ENCODE measurements around the gene SLC25A30. TPM values are rescaled to one million over a fixed set of nuclear protein-coding genes. Genes with fewer than 3 reads are reported as not detected.

Gene SLC25A30
- total and polyA plus RNA-seq, 9 of the 15 experiments (the other 6 are each of a cell fraction or from before 2014, with no cell fraction given), result 1.1 to 11.1 (median 5.6) TPM

DNA sequence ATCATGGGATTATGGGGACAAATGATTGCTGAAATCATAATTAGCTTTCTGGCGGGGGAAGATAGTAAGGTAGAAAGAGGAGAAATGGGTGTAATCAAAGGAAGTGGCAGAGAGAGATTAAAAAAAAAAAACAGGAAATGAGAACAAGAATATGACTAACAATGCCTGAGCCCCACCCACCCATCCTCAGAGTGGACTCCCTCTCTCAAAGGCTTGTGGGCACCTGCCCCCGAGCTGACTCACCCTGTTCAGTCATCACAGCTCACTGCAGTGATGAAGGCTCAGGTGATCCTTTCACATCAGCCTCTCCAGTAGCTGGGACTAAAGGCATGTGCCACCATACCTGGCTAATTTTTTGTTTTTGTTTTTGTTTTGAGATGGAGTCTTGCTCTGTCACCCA lies 50.8 kb downstream of the SLC25A30 start:
- H3K27ac ChIP-seq (ENCODE audit: extremely low read depth, low read depth, low read length), result no peak overlapping the region
- peaks cover 9 to 13% of the 10 kb centered on the region in 2 experiments; a peak in 4 of 5 replicates for H3K4me1 ChIP-seq (replicated peaks in 1 of 2; ENCODE audit: control insufficient read depth in 2 of 2, insufficient read depth in 2 of 2, low read length in 2 of 2)
- no peak overlapping the region for H3K9ac ChIP-seq (ENCODE audit: insufficient read depth in 1 of 2, low read depth in 2 of 2, low read length in 2 of 2)
- ChIA-PET POLR2A (interaction anchor here (1.2 kb wide), 1 partner anchor 26 kb away, joined by 3 read pairs; the partner anchor contains the start of gene TPT1), CTCF (ENCODE audit: low intra/inter-chr PET ratio) (no interaction called here)
- in situ Hi-C loops (cut with MboI) (loop anchor here (25.0 kb wide), 1 partner anchor 345 kb away; the partner anchor contains the start of gene CBY2), intact Hi-C loops (cut with micrococcal nuclease) (no loop called here)
- FAIRE-seq (peak; percentile 78), DNase-seq (ENCODE audit: extremely low read depth in 1 of 4, low spot score in 3 of 4) (peak; percentile 48 to 80 (median 60)), ATAC-seq (peak; percentile 69)
- no TSS peak for BruUV-seq (replicated peaks)
- H3K79me2 ChIP-seq (ENCODE audit: control insufficient read depth, insufficient read depth, low read length), result no peaks in the 10 kb centered on the region
- 0% methylated on average over 1 of the region's 2 CpGs for WGBS (ENCODE audit: insufficient coverage, low coverage, missing lambda C conversion rate)
- no peaks in the 10 kb centered on the region for H3K9me1 ChIP-seq (ENCODE audit: control insufficient read depth, insufficient read depth, low read length)
- no peak overlapping the region for H2AFZ ChIP-seq (ENCODE audit: low read depth, low read length)
- H3K9me3 ChIP-seq (replicated peaks; ENCODE audit: control insufficient read depth, insufficient read depth, low read depth, low read length), result no peaks in the 10 kb centered on the region
- no peak overlapping the region for H3K4me2 ChIP-seq (ENCODE audit: insufficient read depth, low read length)
- H3K27me3 ChIP-seq (ENCODE audit: control insufficient read depth in 2 of 2, insufficient read depth in 2 of 2, low read length in 2 of 2), result no peaks in the 10 kb centered on the region
- no peak overlapping the region for H3K4me3 ChIP-seq
- no peaks in the 10 kb centered on the region for H4K20me1 ChIP-seq (replicated peaks; ENCODE audit: control insufficient read depth, insufficient read depth, low read length)
- no peaks in the 10 kb centered on the region; the same call in 2 of the 3 replicates for H3K36me3 ChIP-seq (ENCODE audit: control insufficient read depth, insufficient read depth, low read length)
- TF ChIP-seq TBP (optimal IDR thresholded peaks at IDR 0.05; ENCODE audit: low read depth, low read length) (no peak), SOX6 (IDR thresholded peaks at IDR 0.05) (peak; percentile 69), CBX8 (IDR thresholded peaks at IDR 0.05; ENCODE audit: borderline replicate concordance, extremely low read depth, low read depth, low read length, poor library complexity, severe bottlenecking) (no peak), SMARCE1 (IDR thresholded peaks at IDR 0.05) (peak; percentile 78), ETV5 (CRISPR knock-in tag; IDR thresholded peaks at IDR 0.05; ENCODE audit: low read depth) (no peak), TEAD4 (IDR thresholded peaks at IDR 0.05; ENCODE audit: low read length) (peak; percentile 16; the same call in 1 of the 2 replicates), TEAD4 (CRISPR knock-in tag; IDR thresholded peaks at IDR 0.05; ENCODE audit: borderline replicate concordance) (no peak), CREM (IDR thresholded peaks at IDR 0.05; ENCODE audit: low read depth) (peak; percentile 49), SRF (CRISPR knock-in tag; IDR thresholded peaks at IDR 0.05) (no peak), EGR1 (conservative IDR thresholded peaks at IDR 0.05) (peak; percentile 68)
- TF ChIP-seq, protein P1, sequence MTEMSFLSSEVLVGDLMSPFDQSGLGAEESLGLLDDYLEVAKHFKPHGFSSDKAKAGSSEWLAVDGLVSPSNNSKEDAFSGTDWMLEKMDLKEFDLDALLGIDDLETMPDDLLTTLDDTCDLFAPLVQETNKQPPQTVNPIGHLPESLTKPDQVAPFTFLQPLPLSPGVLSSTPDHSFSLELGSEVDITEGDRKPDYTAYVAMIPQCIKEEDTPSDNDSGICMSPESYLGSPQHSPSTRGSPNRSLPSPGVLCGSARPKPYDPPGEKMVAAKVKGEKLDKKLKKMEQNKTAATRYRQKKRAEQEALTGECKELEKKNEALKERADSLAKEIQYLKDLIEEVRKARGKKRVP (CRISPR knock-in tag; IDR thresholded peaks at IDR 0.05), result no peak
- TF ChIP-seq, protein P2, sequence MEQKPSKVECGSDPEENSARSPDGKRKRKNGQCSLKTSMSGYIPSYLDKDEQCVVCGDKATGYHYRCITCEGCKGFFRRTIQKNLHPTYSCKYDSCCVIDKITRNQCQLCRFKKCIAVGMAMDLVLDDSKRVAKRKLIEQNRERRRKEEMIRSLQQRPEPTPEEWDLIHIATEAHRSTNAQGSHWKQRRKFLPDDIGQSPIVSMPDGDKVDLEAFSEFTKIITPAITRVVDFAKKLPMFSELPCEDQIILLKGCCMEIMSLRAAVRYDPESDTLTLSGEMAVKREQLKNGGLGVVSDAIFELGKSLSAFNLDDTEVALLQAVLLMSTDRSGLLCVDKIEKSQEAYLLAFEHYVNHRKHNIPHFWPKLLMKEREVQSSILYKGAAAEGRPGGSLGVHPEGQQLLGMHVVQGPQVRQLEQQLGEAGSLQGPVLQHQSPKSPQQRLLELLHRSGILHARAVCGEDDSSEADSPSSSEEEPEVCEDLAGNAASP (IDR thresholded peaks at IDR 0.05), result no peak
- TF ChIP-seq, protein P3, sequence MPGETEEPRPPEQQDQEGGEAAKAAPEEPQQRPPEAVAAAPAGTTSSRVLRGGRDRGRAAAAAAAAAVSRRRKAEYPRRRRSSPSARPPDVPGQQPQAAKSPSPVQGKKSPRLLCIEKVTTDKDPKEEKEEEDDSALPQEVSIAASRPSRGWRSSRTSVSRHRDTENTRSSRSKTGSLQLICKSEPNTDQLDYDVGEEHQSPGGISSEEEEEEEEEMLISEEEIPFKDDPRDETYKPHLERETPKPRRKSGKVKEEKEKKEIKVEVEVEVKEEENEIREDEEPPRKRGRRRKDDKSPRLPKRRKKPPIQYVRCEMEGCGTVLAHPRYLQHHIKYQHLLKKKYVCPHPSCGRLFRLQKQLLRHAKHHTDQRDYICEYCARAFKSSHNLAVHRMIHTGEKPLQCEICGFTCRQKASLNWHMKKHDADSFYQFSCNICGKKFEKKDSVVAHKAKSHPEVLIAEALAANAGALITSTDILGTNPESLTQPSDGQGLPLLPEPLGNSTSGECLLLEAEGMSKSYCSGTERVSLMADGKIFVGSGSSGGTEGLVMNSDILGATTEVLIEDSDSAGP (CRISPR knock-in tag; IDR thresholded peaks at IDR 0.05), result no peak
- TF ChIP-seq, protein P4, sequence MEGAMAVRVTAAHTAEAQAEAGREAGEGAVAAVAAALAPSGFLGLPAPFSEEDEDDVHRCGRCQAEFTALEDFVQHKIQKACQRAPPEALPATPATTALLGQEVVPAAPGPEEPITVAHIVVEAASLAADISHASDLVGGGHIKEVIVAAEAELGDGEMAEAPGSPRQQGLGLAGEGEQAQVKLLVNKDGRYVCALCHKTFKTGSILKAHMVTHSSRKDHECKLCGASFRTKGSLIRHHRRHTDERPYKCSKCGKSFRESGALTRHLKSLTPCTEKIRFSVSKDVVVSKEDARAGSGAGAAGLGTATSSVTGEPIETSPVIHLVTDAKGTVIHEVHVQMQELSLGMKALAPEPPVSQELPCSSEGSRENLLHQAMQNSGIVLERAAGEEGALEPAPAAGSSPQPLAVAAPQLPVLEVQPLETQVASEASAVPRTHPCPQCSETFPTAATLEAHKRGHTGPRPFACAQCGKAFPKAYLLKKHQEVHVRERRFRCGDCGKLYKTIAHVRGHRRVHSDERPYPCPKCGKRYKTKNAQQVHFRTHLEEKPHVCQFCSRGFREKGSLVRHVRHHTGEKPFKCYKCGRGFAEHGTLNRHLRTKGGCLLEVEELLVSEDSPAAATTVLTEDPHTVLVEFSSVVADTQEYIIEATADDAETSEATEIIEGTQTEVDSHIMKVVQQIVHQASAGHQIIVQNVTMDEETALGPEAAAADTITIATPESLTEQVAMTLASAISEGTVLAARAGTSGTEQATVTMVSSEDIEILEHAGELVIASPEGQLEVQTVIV (CRISPR knock-in tag; IDR thresholded peaks at IDR 0.05; ENCODE audit: borderline replicate concordance), result no peak
- TF ChIP-seq, protein P5, sequence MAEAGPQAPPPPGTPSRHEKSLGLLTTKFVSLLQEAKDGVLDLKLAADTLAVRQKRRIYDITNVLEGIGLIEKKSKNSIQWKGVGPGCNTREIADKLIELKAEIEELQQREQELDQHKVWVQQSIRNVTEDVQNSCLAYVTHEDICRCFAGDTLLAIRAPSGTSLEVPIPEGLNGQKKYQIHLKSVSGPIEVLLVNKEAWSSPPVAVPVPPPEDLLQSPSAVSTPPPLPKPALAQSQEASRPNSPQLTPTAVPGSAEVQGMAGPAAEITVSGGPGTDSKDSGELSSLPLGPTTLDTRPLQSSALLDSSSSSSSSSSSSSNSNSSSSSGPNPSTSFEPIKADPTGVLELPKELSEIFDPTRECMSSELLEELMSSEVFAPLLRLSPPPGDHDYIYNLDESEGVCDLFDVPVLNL (CRISPR knock-in tag; IDR thresholded peaks at IDR 0.05; ENCODE audit: low read depth), result no peak

Data from K562 (cell line).